ENCODE results near the gene PHACTR1.

- no peak for TF ChIP-seq CTCF (IDR thresholded peaks at IDR 0.05; ENCODE audit: low read depth, low read length, missing input control)
- TF ChIP-seq JUND (IDR thresholded peaks at IDR 0.05): no peak
- no peak for TF ChIP-seq FOXA1 (IDR thresholded peaks at IDR 0.05)
- TF ChIP-seq, protein P1, sequence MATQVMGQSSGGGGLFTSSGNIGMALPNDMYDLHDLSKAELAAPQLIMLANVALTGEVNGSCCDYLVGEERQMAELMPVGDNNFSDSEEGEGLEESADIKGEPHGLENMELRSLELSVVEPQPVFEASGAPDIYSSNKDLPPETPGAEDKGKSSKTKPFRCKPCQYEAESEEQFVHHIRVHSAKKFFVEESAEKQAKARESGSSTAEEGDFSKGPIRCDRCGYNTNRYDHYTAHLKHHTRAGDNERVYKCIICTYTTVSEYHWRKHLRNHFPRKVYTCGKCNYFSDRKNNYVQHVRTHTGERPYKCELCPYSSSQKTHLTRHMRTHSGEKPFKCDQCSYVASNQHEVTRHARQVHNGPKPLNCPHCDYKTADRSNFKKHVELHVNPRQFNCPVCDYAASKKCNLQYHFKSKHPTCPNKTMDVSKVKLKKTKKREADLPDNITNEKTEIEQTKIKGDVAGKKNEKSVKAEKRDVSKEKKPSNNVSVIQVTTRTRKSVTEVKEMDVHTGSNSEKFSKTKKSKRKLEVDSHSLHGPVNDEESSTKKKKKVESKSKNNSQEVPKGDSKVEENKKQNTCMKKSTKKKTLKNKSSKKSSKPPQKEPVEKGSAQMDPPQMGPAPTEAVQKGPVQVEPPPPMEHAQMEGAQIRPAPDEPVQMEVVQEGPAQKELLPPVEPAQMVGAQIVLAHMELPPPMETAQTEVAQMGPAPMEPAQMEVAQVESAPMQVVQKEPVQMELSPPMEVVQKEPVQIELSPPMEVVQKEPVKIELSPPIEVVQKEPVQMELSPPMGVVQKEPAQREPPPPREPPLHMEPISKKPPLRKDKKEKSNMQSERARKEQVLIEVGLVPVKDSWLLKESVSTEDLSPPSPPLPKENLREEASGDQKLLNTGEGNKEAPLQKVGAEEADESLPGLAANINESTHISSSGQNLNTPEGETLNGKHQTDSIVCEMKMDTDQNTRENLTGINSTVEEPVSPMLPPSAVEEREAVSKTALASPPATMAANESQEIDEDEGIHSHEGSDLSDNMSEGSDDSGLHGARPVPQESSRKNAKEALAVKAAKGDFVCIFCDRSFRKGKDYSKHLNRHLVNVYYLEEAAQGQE (IDR thresholded peaks at IDR 0.05): no peak
- TF ChIP-seq, protein P2, sequence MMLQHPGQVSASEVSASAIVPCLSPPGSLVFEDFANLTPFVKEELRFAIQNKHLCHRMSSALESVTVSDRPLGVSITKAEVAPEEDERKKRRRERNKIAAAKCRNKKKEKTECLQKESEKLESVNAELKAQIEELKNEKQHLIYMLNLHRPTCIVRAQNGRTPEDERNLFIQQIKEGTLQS (IDR thresholded peaks at IDR 0.05): no peak
- no peak for TF ChIP-seq HNF4G (IDR thresholded peaks at IDR 0.05)
- TF ChIP-seq SP1 (IDR thresholded peaks at IDR 0.05): no peak
Observed at GRCh38 chr6:13156381-13156780, 439.8 kb downstream of the PHACTR1 start.

Measured in liver (tissue), 3 donors.